GM19025 (cell line): ENCODE results near the gene FREM2.

Experiments
- ATAC-seq: cut with Tn5 transposase; IDR thresholded peaks from one replicate; pipeline ENCODE4 v1.9.1; 2021; ENCODE audit warnings: mild to moderate bottlenecking, low read depth, moderate library complexity; ENCODE audit not compliant: unreplicated experiment

Gene FREM2

DNA sequence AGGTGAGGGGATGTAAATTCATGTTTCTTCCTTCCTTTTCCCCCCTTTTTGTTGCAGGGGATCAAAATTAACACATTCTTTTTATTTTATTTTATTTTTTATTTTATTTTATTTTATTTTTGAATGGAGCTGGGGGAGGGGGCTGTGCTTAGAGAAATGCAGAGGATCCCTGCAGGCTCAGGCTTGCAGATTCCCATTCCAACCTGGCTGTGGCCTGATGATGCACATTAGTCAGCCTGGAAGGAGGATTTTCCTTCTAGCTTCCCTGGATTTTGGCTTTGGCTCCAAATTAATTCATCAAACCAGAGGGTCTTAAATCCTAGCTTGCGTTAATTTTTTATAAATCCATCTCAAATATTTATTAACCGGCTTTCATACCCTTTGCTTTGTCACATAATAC lies 67.0 kb downstream of the FREM2 start:
- no peak for ATAC-seq

DNA sequence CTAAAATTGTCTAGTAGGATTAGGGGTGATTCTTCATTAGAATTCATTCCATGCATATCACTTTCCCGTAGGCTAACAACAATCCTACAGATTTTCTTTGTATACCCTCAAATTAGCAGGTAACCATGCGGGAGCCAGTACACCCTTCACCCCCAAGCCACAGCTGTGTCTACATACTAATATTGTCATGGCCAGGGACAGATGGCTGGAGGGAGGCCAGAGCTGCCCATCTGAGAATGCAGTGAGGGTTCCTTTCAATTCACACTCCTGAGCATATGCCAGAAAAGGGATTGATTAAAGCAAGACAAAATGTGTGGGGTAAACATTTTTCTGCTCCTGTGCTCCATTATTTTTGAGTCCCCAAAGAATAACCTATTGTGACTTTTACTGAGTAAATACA lies 68.9 kb downstream of the FREM2 start:
- no peak for ATAC-seq

DNA sequence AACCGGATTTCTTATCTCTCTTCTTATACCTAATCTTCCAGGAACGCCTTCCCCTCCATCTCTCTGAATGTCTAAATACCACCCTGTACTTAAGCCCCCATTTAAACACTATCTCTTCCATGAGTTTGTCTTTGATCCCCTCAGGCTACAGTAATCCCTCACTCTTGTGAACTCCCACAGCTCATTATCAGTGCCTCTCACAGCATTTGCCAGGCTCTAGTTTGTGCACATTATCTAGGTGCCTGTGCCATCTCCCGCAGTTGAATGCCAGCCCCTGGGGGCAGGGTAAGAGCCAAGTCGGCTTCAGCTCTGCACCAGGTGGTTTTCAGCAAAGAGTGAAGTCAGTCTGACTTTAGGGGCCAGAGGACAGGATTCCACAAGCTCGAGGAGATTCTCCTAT lies 71.4 kb downstream of the FREM2 start:
- no peak for ATAC-seq

DNA sequence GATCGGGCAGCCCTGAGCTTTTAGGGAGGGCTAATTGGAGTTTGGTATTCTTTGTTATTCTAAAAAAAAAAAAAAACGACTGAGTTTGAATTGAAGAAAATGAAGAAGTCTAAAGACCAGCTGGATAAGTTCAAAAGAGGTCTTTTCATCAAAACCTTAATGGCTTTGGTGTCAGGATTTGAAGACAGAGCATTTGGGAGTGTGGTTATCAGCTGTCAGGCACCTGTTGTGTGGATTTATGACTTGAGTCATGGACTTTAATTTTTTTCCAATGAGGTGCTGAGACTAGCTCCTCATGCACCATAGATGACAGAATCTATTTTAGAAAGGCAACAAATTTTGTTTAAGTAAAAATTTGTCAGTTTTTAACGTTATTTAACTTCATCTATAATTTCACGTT lies 72.5 kb downstream of the FREM2 start:
- ATAC-seq: no peak

DNA sequence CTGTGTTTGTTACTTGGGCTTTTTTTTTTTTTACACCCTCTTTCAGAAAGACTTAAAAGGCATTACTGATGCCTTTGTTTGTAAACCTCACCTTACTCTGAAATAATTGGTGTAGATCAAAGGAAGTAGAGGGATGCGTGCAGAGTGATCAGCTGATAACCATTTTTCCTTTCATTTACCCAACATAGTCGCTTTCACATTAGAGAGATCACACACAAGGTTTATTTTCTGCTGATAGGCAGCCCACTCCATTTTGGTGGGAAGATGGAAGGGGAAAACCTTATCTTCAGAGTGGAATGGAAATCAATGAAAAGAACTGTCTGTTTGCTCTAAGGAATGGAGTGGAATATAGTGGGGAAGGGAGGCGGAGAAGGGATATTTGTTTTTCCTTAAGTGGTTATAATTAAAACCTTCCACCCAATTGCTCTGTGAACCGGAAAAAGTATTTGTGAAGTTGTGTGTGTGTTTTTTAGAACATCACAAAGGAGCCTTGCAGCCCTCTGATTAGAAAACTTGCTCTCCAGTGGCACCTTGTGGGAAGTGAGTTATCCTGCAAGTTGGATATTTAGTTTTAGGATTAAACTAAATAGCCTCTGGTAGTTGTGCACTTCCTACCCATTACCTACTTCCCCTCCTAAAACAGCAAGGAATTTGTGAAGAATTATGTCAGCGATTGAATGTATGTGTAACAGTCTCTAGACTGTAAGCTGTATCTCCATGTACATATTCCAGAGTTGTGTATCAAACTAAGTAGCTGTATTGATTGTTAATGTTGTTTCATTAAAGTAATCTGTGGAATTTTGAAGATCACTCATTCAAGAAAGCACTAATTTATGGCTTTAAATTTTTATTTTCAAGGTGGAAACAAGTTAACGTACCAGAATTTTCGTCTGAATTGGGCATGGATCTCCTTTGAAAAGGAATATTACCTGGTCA lies 76.8 kb downstream of the FREM2 start:
- no peak for ATAC-seq

DNA sequence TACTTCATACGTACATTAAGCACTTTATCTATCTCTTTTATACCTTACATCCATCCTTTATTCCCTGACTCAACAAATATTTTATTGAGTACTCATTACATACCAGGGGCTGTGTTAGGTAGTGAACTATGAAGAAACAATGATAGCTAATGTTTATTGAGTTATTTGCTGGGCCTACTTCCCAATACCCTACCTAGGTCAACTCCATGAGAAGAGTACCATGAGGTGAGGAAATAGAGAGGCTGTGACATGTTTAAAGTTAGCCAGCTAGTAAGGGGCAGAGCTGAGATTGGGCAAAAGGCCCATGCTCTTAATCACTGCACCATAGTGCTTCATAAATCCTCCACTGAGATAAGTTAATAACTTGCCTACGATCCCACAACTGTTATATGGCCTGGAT lies 79.9 kb downstream of the FREM2 start:
- no peak for ATAC-seq

DNA sequence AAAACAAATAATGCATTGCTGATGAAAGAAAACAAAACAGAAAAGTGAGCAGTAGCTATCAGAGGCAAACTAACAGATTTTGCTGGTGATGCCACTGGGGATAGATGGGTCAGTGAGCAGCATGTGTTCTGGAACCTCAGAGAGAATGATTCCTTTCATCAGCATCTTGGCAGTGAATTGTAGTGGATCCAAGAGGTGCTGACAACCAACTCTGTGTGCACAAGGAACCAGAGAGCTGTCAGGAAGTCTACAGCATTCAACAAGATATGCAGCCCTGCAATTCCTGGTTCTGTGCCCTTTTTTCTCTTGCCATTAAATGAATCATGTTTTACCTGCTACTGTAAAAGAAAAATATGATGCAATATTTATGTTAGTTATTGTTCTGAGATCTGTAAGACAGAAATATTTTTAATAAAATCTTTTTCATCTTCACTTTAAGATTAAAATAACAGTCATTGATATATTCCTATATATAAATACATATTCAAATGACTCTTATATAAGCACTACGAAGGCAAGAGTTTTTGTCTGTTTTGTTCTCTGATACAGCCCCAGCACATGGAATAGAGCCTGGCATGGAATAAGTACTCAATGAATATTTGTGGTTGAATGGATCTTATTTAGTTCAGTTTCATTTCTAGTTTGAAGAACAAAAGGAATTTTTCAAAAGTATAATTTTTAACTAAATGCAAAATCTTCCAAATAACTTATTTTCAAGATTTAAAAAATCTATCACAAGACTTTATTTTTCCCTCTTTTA lies 80.8 kb downstream of the FREM2 start:
- no peak for ATAC-seq

DNA sequence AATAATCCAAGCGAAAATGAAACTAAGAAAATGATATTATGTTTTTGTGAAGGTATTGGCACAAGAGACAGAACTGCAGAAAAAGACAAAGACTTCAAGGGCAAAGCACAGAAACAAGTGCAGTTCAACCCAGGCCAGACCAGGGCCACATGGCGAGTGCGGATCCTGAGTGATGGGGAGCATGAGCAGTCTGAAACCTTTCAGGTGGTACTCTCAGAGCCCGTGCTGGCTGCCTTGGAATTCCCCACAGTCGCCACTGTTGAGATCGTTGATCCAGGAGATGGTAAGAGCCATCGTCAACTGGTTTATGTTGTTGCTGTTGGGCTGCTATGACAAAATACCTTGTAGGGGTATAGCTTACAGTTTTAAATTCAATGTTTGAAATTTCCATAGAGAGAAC lies 82.6 kb downstream of the FREM2 start:
- no peak for ATAC-seq

DNA sequence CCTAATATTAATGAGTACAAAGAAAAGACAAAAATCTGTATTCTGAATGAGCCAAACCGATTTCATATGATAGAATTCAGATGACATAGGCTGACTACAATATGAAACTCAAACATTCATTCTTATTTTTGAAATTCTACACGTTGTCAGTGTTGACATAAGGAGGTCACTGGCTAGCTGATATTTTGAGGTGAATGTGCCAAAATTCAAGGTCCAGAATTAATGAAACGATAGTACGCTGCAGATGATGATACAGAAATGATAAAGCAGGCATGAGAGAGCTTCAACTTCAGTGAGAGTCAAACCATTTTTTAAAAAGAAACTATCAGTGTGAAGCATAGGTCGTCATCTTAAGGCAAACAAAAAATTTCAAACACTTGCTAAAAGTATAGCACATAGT lies 88.2 kb downstream of the FREM2 start:
- no peak for ATAC-seq

DNA sequence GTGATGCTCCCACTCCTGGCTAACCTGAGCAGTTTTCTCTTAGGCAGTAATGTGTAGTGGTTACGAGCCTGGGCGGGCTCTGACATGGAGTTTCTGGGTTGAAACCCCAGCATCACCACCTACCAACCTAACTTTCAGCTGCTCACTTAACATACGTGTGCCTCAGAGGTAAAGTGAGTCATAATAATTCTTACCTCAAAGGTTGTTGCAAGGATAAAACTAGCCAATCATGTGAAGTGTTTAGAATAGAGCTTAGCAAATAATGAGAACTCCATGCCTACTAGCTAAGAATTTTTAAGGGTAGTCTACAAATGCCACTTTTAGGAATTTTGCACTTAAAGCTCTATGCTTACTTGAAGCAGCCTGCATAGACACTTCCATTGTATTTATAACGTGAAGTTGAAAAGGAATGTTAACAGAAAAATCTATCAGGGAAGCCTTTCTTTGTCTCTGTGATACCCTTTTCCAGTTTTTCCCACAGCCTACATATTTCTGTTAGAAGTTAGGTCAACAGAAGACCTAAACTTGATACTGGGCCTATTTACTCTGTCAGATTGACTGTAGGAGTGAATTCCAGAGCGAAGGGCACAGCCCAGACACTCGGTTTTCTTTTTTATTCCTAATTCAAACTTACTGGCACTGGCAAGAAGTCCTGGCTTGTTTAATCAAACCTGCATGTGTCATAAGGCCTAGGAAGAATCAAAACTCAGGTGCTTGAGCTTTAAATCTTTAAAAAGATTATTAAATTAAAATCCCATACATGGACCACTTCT lies 90.7 kb downstream of the FREM2 start:
- ATAC-seq: no peak

DNA sequence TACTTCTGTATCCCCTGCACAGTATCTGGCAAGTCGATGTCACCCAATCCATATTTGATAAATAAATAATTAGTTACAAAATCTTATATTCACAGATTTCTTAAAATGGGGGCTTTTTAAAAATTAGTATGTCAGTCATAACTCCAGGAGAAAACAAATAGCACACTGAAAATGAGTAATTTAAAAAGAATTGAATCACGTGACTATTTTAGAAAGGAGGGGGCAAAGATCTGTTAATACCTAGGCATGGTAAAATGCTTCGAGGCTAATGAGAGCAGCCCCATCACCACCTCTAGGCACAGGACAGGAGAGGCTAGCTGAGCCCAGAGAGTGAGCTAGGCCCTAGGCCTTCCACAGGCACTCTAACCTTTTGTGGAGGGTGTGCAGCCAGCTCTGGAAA lies 94.7 kb downstream of the FREM2 start:
- no peak for ATAC-seq

DNA sequence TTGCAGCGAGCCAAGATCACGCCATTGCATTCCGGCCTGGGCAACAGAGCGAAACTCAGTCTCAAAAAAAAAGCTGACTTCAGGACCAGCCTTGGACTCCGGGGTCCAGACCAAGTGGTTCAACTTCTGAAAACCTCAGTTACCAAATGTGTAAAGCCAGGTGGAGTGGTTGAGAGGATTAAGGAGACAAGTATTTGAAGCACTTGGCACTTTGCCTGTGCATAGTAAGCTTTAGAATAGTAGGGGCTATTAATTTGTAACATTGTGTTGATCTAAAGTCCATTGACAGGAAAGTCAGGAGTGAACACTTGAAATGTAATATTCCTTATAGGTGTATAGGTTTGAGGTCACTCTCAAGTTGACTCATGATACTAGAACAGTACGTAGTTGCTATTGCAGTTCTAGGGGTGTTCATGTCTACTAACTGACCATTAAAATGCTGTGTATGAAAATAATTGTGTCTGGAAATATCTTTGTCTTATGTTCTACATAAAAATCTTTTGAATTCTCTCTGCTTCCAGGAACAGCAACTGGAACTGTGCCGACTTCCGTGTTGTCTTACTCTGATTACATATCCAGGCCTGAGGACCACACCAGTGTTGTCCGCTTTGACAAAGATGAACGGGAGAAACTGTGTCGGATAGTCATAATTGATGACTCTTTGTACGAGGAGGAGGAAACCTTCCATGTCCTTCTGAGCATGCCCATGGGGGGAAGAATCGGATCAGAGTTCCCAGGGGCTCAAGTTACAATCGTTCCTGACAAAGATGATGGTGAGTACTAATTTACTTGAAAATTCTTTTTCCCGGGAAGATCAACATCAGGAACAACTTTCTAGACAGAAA lies 97.4 kb downstream of the FREM2 start:
- ATAC-seq: no peak

DNA sequence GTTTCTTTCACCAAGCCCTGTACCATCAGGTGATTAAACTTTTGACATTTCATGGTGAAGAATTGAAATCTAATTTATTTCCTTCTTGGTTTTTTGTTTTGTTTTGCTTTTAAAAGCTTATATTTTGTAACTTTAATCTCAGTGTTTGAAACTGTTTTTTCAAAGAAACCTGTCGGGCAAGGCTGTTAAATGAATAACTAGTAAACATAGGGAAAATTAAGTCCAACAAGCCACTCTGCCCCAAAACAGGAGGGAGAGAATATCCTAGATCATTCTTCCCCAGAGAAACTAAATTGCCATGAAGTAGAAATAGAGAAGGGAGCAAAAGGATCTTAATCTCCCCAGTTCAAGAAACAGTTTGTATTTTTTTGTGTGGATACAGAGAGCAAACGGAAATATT lies 98.2 kb downstream of the FREM2 start:
- ATAC-seq: no peak

DNA sequence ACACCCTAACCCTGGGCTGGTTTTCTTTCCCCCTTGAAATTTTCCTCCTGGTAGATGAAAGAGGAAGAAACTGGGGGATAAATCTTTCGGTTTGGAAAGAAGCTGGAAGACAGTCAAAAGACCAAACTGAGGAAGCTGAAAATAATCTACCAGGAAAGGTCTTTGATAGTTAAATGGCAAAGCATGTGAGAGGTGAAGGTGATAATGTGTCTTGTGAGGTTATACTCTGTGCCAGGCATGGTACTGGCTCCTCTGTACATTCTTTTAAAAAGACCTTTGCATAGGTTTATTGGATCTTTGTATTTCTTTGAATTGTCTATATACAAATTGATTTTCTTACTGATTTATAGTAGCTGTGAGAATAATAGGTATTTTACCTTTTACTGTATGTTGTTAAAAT lies 98.6 kb downstream of the FREM2 start:
- ATAC-seq: no peak

DNA sequence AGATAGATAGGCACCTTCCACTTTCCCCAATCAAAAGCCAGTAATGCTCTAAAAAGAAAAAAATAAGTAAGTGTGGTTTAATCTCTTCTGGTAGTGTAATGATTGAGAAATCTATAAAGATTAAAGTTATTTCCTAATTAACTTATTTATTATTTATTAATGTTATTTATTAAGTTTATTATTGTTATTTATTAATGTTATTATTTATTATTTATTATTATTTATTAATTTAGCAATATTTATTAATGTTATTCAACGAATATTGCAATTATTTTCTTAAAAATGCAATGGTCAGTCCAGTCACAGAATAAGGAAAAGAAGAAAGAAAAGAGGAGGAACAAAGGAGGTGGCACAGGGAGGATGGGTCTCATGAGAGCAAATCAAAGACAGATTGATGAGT lies 100.7 kb downstream of the FREM2 start:
- no peak for ATAC-seq

DNA sequence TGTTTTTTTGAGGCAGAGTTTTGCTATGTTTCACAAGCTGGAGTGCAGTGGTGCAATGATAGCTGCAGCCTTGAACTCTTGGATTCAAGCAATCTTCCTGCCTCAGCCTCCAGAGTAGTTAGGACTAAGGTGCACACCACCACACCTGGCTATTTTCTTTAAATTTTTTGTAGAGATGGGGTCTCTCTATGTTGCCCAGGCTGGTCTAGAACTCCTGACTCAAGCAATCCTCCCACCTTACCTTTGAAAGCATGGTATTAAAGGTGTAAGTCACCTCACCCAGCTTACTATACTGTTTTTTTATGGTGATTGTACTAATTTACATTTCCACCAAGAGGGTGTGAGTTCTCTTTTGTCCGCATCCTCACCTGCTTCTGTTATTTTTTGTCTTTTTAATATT lies 110.0 kb downstream of the FREM2 start:
- ATAC-seq: no peak

DNA sequence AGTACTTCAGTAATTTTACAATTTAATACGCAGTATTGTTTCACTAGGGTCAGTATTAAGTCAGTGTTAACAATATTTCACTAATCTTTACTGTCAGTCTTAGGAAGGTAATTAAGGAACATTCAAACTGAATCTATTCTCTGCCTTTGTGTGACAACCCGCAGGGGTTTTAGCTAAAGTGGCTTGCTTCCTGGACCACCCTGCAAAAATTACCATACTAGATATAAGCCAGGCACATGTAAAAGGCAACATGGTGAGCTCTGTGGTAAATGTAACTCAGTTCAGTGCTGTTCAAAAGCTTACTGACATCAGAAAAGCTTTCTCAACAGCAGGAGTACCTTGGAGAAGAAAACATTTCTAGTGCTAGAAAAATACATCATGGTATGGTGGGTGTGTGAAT lies 116.7 kb downstream of the FREM2 start:
- ATAC-seq: no peak

DNA sequence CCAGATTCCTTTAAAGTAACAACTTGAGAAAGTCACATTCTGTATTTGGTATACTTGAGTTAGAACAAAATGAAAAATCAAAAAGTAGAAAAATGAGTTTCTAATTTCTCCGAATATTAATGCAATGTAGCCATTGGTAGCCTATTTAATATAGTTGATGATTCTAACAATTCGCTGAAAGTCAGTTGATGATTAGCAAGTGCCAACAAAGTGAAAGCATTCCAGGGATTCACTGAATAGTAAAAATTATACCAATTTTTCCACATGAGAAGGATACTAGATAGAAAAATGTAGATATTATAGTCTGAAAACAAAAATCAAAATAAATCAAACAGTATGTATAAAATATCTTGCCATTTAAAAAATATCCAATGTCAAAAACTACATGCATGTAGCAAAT lies 117.2 kb downstream of the FREM2 start:
- ATAC-seq: no peak

DNA sequence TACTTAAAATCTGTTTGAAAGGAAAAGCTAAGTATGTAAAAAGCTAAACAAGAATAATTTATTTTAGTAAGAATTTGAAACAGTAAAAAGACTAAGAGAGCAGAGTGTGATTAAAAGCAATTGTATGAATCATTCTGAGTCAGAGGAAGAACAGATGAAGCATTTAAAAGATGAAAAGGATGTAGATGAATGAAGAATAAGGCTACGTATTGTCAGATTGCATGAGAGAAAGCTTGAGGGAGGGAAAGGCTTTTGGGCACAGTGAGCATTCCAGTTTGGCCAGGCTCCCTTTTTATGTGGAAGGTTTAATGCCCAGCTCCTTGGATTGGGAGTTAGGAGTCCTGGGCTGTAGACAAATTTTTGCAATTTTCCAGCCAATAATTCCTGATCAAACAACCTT lies 117.7 kb downstream of the FREM2 start:
- no peak for ATAC-seq

DNA sequence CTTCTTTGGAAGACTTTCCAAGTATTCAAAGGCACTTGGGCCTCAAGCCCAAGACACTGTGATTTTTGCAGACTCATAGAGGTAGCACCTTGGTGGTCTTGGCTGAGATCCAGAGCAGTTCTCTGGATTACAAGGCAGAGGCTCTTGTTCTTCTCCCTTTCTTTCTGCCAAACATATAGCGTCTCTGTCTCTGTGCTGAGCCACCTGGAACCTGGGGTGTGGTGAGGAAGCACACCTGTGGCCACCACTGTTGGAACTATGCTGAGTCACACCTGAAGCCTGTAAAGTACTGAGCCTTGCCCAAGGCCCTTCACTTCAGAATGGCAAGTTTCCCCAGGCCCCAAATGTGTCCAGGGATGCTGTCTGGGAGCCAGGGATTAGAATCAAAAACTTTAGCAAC lies 127.5 kb downstream of the FREM2 start:
- no peak for ATAC-seq
